Left forelimb (tissue), 1 donor: Measurements from ENCODE around the gene MAPKAP1.

Experiments used
- DNase-seq: peaks from one replicate; pipeline ENCODE4 v3.0.0-alpha.2; 2018; ENCODE audit warnings: low spot score

The MAPKAP1 gene

GRCh38 chr9:125430161-125431011 is 276.6 kb downstream of the MAPKAP1 start:
- no peak for DNase-seq

GRCh38 chr9:125429476-125430160 is 277.4 kb downstream of the MAPKAP1 start:
- DNase-seq: no peak

- DNase-seq: no peak
These were observed 278.0 kb downstream of the MAPKAP1 start for GRCh38 chr9:125428902-125429467.

GRCh38 chr9:125428060-125428901 is 278.7 kb downstream of the MAPKAP1 start:
- no peak for DNase-seq

- DNase-seq: no peak
These were observed 279.5 kb downstream of the MAPKAP1 start for GRCh38 chr9:125427556-125427955.

GRCh38 chr9:125426926-125427325 is 280.1 kb downstream of the MAPKAP1 start:
- no peak for DNase-seq

- DNase-seq: no peak
These were observed 281.0 kb downstream of the MAPKAP1 start for GRCh38 chr9:125425901-125426515.

GRCh38 chr9:125425170-125425897 is 281.7 kb downstream of the MAPKAP1 start:
- DNase-seq: no peak

- DNase-seq: no peak
These were observed 283.0 kb downstream of the MAPKAP1 start for GRCh38 chr9:125423964-125424363.

- DNase-seq: no peak
These were observed 284.2 kb downstream of the MAPKAP1 start for GRCh38 chr9:125422853-125423252.

- DNase-seq: no peak
These were observed 285.3 kb downstream of the MAPKAP1 start for GRCh38 chr9:125421591-125422181.

GRCh38 chr9:125421166-125421565 is 285.8 kb downstream of the MAPKAP1 start:
- DNase-seq: no peak

- DNase-seq: no peak
These were observed 288.6 kb downstream of the MAPKAP1 start for GRCh38 chr9:125418404-125418803.

- DNase-seq: no peak
These were observed 290.5 kb downstream of the MAPKAP1 start for GRCh38 chr9:125416517-125416916.

GRCh38 chr9:125415583-125416460 is 291.2 kb downstream of the MAPKAP1 start:
- no peak for DNase-seq

- no peak for DNase-seq
These were observed 293.4 kb downstream of the MAPKAP1 start for GRCh38 chr9:125413579-125413978.

- DNase-seq: no peak
These were observed 294.8 kb downstream of the MAPKAP1 start for GRCh38 chr9:125412166-125412565.

GRCh38 chr9:125411171-125411756 is 295.7 kb downstream of the MAPKAP1 start:
- DNase-seq: no peak

- no peak for DNase-seq
These were observed 296.5 kb downstream of the MAPKAP1 start for GRCh38 chr9:125410522-125410894.
